H1 (cell line): ENCODE results near the gene SPATA22. TPM values are rescaled to one million over a fixed set of nuclear protein-coding genes. Genes with fewer than 3 reads are reported as not detected.

ENCODE experiments used
- CTCF ChIA-PET: fragments of 300-600 bp; sonication (Branson Sonifier 250); formaldehyde crosslinking; loops from one replicate; lab custom pipeline; 2021; ENCODE audit not compliant: partially characterized antibody; lab: Charles Lee
- POLR2A ChIA-PET: fragments of 300-600 bp; sonication (Branson Sonifier 250); formaldehyde crosslinking; loops from one replicate; lab custom pipeline; 2021; ENCODE audit warnings: inconsistent platforms; ENCODE audit not compliant: partially characterized antibody; lab: Charles Lee
- DNase-seq, 2 experiments: peaks; one replicate each; pipeline versions ENCODE4 v3.0.0 to v3.0.0-alpha.2; 2010 to 2022; ENCODE audit warnings: low spot score in 2 of 2, low read depth in 1 of 2, mixed read lengths in 1 of 2
- FAIRE-seq: peaks from 2 replicates; lab custom pipeline; 2011; peaks lifted over from hg19 to GRCh38; lab: Jason Lieb, UNC
- H2AFZ ChIP-seq: 2 replicates; pipeline ENCODE4 v1.8.1; 2012; ENCODE audit warnings: low read length, inconsistent platforms
- H2AK5ac ChIP-seq: 2 replicates; pipeline ENCODE4 v1.6.1; 2013; ENCODE audit warnings: low read depth, low read length
- H2BK120ac ChIP-seq: replicated peaks from 2 replicates; pipeline ENCODE3; 2013; ENCODE audit warnings: low read depth, low read length, inconsistent platforms
- H2BK12ac ChIP-seq: 2 replicates; pipeline ENCODE4 v1.6.1; 2013; ENCODE audit warnings: low read depth, low read length
- H2BK15ac ChIP-seq: 2 replicates; pipeline ENCODE4 v1.6.1; 2013; ENCODE audit warnings: low read length
- H2BK20ac ChIP-seq: 2 replicates; pipeline ENCODE4 v1.6.1; 2013; ENCODE audit warnings: low read length
- H2BK5ac ChIP-seq: 2 replicates; pipeline ENCODE4 v1.6.1; 2013; ENCODE audit warnings: low read depth, low read length
- H3K14ac ChIP-seq: 2 replicates; pipeline ENCODE4 v1.6.1; 2013; ENCODE audit warnings: inconsistent platforms; ENCODE audit not compliant: insufficient read length
- H3K18ac ChIP-seq: 2 replicates; pipeline ENCODE4 v1.6.1; 2013; ENCODE audit warnings: low read length; ENCODE audit errors: extremely low read depth
- H3K23ac ChIP-seq: 2 replicates; pipeline ENCODE4 v1.6.1; 2013; ENCODE audit warnings: inconsistent platforms; ENCODE audit not compliant: insufficient read length
- H3K23me2 ChIP-seq: 2 replicates; pipeline ENCODE4 v1.6.1; 2013; ENCODE audit warnings: low read depth, low read length
- H3K27ac ChIP-seq: 2 replicates; pipeline ENCODE4 v1.6.1; 2011; ENCODE audit warnings: low read depth, low read length, inconsistent platforms
- H3K27me3 ChIP-seq, 4 experiments: replicated peaks in 1 of 4; 1 replicate in 1 of 4; 2 replicates in 3 of 4; pipeline versions ENCODE4 v1.6.1 to v1.8.1; 2011 to 2013; ENCODE audit warnings: low read length in 3 of 4, mild to moderate bottlenecking in 3 of 4, inconsistent platforms in 2 of 4, mixed read lengths in 2 of 4, moderate library complexity in 1 of 4; ENCODE audit not compliant: control insufficient read depth in 3 of 4, insufficient read depth in 3 of 4; ENCODE audit errors: extremely low read depth in 1 of 4
- H3K36me3 ChIP-seq, 4 experiments: 2 replicates each; pipeline versions ENCODE4 v1.6.1 to v1.8.1; 2011 to 2013; ENCODE audit warnings: mild to moderate bottlenecking in 4 of 4, low read length in 3 of 4, moderate library complexity in 2 of 4, control low read depth in 1 of 4, inconsistent platforms in 1 of 4; ENCODE audit not compliant: insufficient read depth in 4 of 4, control insufficient read depth in 2 of 4
- H3K4ac ChIP-seq: replicated peaks from 2 replicates; pipeline ENCODE3; 2013; ENCODE audit warnings: low read length, low read depth, mixed read lengths, inconsistent platforms; ENCODE audit not compliant: insufficient read length
- H3K4me1 ChIP-seq, 4 experiments: replicated peaks in 1 of 4; 1 replicate in 1 of 4; 2 replicates in 3 of 4; pipeline versions ENCODE4 v1.6.1 to v1.8.1; 2011 to 2013; ENCODE audit warnings: low read length in 3 of 4, inconsistent platforms in 2 of 4, mixed read lengths in 1 of 4; ENCODE audit not compliant: insufficient read depth in 4 of 4, control insufficient read depth in 3 of 4
- H3K4me2 ChIP-seq, 2 experiments: 2 replicates each; pipeline versions ENCODE4 v1.6.1 to v1.8.1; 2011 to 2013; ENCODE audit warnings: low read depth in 2 of 2, low read length in 2 of 2, control low read depth in 1 of 2, inconsistent platforms in 1 of 2, mild to moderate bottlenecking in 1 of 2; ENCODE audit not compliant: insufficient read depth in 1 of 2
- H3K4me3 ChIP-seq, 4 experiments: fragments of 200-600, 300-600 bp in 1 of 4; sonication (generic), shearing (Covaris generic), sonication (Bioruptor Twin) in 1 of 4; 2 replicates each; pipeline versions ENCODE4 v1.5.1 to v1.8.1; 2011 to 2016; ENCODE audit warnings: low read length in 4 of 4, low read depth in 3 of 4, control low read depth in 2 of 4, inconsistent platforms in 2 of 4, mild to moderate bottlenecking in 2 of 4, mixed read lengths in 1 of 4, moderate library complexity in 1 of 4; ENCODE audit not compliant: insufficient read depth in 2 of 4; ENCODE audit errors: extremely low read depth in 1 of 4
- H3K56ac ChIP-seq: replicated peaks from 2 replicates; pipeline ENCODE3; 2013; ENCODE audit warnings: low read depth, mild to moderate bottlenecking, mixed read lengths, low read length, inconsistent platforms; ENCODE audit not compliant: insufficient read length
- H3K79me1 ChIP-seq: 2 replicates; pipeline ENCODE4 v1.6.1; 2013; ENCODE audit warnings: low read depth, low read length, control low read depth
- H3K79me2 ChIP-seq, 2 experiments: 2 replicates each; pipeline versions ENCODE4 v1.6.1 to v1.8.1; 2012 to 2013; ENCODE audit warnings: low read length in 2 of 2, mild to moderate bottlenecking in 2 of 2, inconsistent platforms in 1 of 2; ENCODE audit not compliant: insufficient read depth in 2 of 2, control insufficient read depth in 1 of 2
- H3K9ac ChIP-seq, 4 experiments: replicated peaks in 1 of 4; 1 replicate in 1 of 4; 2 replicates in 3 of 4; pipeline versions ENCODE4 v1.6.1 to v1.8.1; 2011 to 2013; ENCODE audit warnings: low read depth in 3 of 4, low read length in 3 of 4, control low read depth in 2 of 4, mild to moderate bottlenecking in 2 of 4, moderate library complexity in 2 of 4, inconsistent platforms in 1 of 4; ENCODE audit errors: extremely low read depth in 1 of 4
- H3K9me3 ChIP-seq, 2 experiments: 2 replicates each; pipeline versions ENCODE4 v1.6.1 to v1.8.1; 2012 to 2013; ENCODE audit warnings: mild to moderate bottlenecking in 2 of 2, moderate library complexity in 2 of 2, control low read depth in 1 of 2, inconsistent platforms in 1 of 2, low read depth in 1 of 2, low read length in 1 of 2, mixed read lengths in 1 of 2; ENCODE audit not compliant: insufficient read depth in 2 of 2
- H4K20me1 ChIP-seq, 2 experiments: replicated peaks in 1 of 2; 2 replicates each; pipeline versions ENCODE3 to v1.8.1; 2011 to 2013; ENCODE audit warnings: inconsistent platforms in 2 of 2, low read length in 2 of 2, mild to moderate bottlenecking in 1 of 2; ENCODE audit not compliant: insufficient read depth in 2 of 2, control insufficient read depth in 1 of 2
- H4K5ac ChIP-seq: 2 replicates; pipeline ENCODE4 v1.6.1; 2013; ENCODE audit warnings: low read length, low read depth, mixed read lengths, inconsistent platforms; ENCODE audit not compliant: insufficient read length
- H4K8ac ChIP-seq: 2 replicates; pipeline ENCODE4 v1.8.0; 2013; ENCODE audit warnings: mild to moderate bottlenecking, moderate library complexity, low read length, inconsistent platforms; ENCODE audit not compliant: insufficient read depth; ENCODE audit errors: extremely low read depth
- H4K91ac ChIP-seq: replicated peaks from 2 replicates; pipeline ENCODE3; 2013; ENCODE audit warnings: low read length, mixed read lengths, inconsistent platforms; ENCODE audit not compliant: insufficient read length
- SRF ChIP-seq: IDR thresholded peaks from 2 replicates; pipeline ENCODE4 v1.6.1; 2011; ENCODE audit warnings: mild to moderate bottlenecking, low read depth, low read length, moderate library complexity
- TEAD4 ChIP-seq: IDR thresholded peaks from 2 replicates; pipeline ENCODE4 v1.6.1; 2012; ENCODE audit warnings: low read depth, low read length, inconsistent platforms, mixed read lengths
- WGBS, 2 experiments: shearing (Covaris generic) in 1 of 2; methylation state at CpG; one replicate each; pipeline versions ENCODE4 v1.1.6 to v1.1.7; 2013 to 2015; ENCODE audit warnings: low lambda C conversion rate in 2 of 2, mixed read lengths in 2 of 2, inconsistent platforms in 1 of 2, low coverage in 1 of 2, missing lambda C conversion rate in 1 of 2; ENCODE audit not compliant: insufficient replicate concordance in 2 of 2, insufficient coverage in 1 of 2, insufficient read length in 1 of 2; ENCODE audit errors: extremely low coverage in 1 of 2, missing lambda C conversion rate in 1 of 2; 5-methylcytosine and 5-hydroxymethylcytosine counted together
- polyA plus RNA-seq, 7 experiments: library from polyadenylated mRNA; depleted of rRNA in 3 of 7; stranded (reverse) in 5 of 7; unstranded in 2 of 7; fragments of >200 nt in 5 of 7; fragments of 200-250 nt in 2 of 7; gene quantifications; 1 replicate in 5 of 7; 2 replicates in 1 of 7; 4 replicates in 1 of 7; pipeline versions ENCODE4 v1.2.1 to v1.2.3, GENCODE V29; 2011 to 2013; ENCODE audit warnings: missing spikeins in 2 of 7, mixed read lengths in 2 of 7
- total RNA-seq: library from RNA; stranded (reverse); fragmentation: NEBNext Ultra II Directional; extraction: Animal tissue kit (Norgen Biotek cat#: 25700); gene quantifications from 2 replicates; pipeline ENCODE4 v1.2.1, GENCODE V29; 2021

The SPATA22 gene
- total and polyA plus RNA-seq, 2 of the 8 experiments (the other 6 are each of a cell fraction or from before 2014, with no cell fraction given): 0.06 TPM; not detected in 1

- no peak for FAIRE-seq
- H2BK5ac ChIP-seq: no peak overlapping the region
- H2AK5ac ChIP-seq: no peak overlapping the region
- H3K79me1 ChIP-seq: no peaks in the 10 kb centered on the region
- no peak overlapping the region for H4K91ac ChIP-seq
- H3K4me1 ChIP-seq: peaks cover 5 to 9% (median 6%) of the 10 kb centered on the region in 4 experiments; a peak in 6 of 7 replicates
- H3K27me3 ChIP-seq: no peaks in the 10 kb centered on the region; a peak in 2 of 7 replicates
- H3K9ac ChIP-seq: no peak overlapping the region
- TF ChIP-seq TEAD4 (no peak), SRF (no peak)
- no peak overlapping the region for H4K5ac ChIP-seq
- H2BK15ac ChIP-seq: no peak overlapping the region
- H2BK12ac ChIP-seq: no peak overlapping the region
- H3K79me2 ChIP-seq: no peaks in the 10 kb centered on the region
- H4K20me1 ChIP-seq: no peaks in the 10 kb centered on the region
- ChIA-PET CTCF (no interaction called here), POLR2A (no interaction called here)
- H3K27ac ChIP-seq: no peak overlapping the region
- H3K18ac ChIP-seq: no peak overlapping the region
- H3K36me3 ChIP-seq: no peaks in the 10 kb centered on the region
- no peak overlapping the region for H2BK120ac ChIP-seq
- no peak overlapping the region for H3K4ac ChIP-seq
- no peak overlapping the region for H3K4me3 ChIP-seq
- 89% methylated on average over 1 of the region's 1 CpG; no CpG with 5 or more reads in 1 of the 2 experiments for WGBS, 2 experiments
- H2BK20ac ChIP-seq: no peak overlapping the region
- DNase-seq: no peak
- no peaks in the 10 kb centered on the region for H3K23me2 ChIP-seq
- no peak overlapping the region for H3K56ac ChIP-seq
- no peak overlapping the region for H3K4me2 ChIP-seq
- no peak overlapping the region for H2AFZ ChIP-seq
- no peak overlapping the region for H3K14ac ChIP-seq
- H3K9me3 ChIP-seq: no peaks in the 10 kb centered on the region
- no peak overlapping the region for H3K23ac ChIP-seq
- H4K8ac ChIP-seq: no peak overlapping the region
Measured at GRCh38 chr17:3507071-3507470, 35.5 kb upstream of the SPATA22 start.
